C4-2B (cell line): ENCODE measurements around the gene TXN2.

Experiments
- ZFX ChIP-seq: fragments of 450-650 bp; IDR thresholded peaks from 2 replicates; pipeline ENCODE4 v1.6.1; 2017
- TF ChIP-seq, protein P1 (sequence below): fragments of 450-650 bp; conservative IDR thresholded peaks from 2 replicates; pipeline ENCODE4 v1.5.1; 2017; ENCODE audit warnings: mild to moderate bottlenecking

DNA sequence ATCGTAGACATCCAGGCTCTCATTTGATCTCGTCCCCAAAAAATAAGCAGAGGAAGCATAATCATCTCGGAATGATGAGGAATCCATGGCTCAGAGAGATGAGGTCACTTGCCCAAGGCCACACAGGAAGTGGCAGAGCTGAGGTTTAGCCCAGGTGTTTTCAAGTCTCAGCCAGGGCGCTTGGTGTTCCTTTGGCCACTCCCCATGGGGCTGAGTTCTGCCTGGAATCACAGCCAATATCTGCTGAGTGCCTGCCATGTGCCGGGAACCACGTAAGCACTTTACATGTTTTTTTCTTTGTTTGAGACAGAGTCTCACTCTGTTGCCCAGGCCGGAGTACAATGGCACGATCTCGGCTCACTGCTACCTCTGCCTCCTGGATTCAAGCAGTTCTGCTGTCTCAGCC is 64.2 kb downstream of the TXN2 start:
- TF ChIP-seq, protein P1, sequence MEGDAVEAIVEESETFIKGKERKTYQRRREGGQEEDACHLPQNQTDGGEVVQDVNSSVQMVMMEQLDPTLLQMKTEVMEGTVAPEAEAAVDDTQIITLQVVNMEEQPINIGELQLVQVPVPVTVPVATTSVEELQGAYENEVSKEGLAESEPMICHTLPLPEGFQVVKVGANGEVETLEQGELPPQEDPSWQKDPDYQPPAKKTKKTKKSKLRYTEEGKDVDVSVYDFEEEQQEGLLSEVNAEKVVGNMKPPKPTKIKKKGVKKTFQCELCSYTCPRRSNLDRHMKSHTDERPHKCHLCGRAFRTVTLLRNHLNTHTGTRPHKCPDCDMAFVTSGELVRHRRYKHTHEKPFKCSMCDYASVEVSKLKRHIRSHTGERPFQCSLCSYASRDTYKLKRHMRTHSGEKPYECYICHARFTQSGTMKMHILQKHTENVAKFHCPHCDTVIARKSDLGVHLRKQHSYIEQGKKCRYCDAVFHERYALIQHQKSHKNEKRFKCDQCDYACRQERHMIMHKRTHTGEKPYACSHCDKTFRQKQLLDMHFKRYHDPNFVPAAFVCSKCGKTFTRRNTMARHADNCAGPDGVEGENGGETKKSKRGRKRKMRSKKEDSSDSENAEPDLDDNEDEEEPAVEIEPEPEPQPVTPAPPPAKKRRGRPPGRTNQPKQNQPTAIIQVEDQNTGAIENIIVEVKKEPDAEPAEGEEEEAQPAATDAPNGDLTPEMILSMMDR: no peak
- no peak for TF ChIP-seq ZFX
